H1 (cell line): ENCODE data around the gene FAM53A. TPM values are rescaled to one million over a fixed set of nuclear protein-coding genes. Genes with fewer than 3 reads are reported as not detected.

ENCODE experiments used
- CTCF ChIA-PET: fragments of 300-600 bp; sonication (Branson Sonifier 250); formaldehyde crosslinking; loops from one replicate; lab custom pipeline; 2021; ENCODE audit not compliant: partially characterized antibody; lab: Charles Lee
- POLR2A ChIA-PET: fragments of 300-600 bp; sonication (Branson Sonifier 250); formaldehyde crosslinking; loops from one replicate; lab custom pipeline; 2021; ENCODE audit warnings: inconsistent platforms; ENCODE audit not compliant: partially characterized antibody; lab: Charles Lee
- DNase-seq, 2 experiments: peaks; one replicate each; pipeline versions ENCODE4 v3.0.0 to v3.0.0-alpha.2; 2010 to 2022; ENCODE audit warnings: low spot score in 2 of 2, low read depth in 1 of 2, mixed read lengths in 1 of 2
- FAIRE-seq: peaks from 2 replicates; lab custom pipeline; 2011; peaks lifted over from hg19 to GRCh38; lab: Jason Lieb, UNC
- H2AFZ ChIP-seq: 2 replicates; pipeline ENCODE4 v1.8.1; 2012; ENCODE audit warnings: low read length, inconsistent platforms
- H2AK5ac ChIP-seq: 2 replicates; pipeline ENCODE4 v1.6.1; 2013; ENCODE audit warnings: low read depth, low read length
- H2BK120ac ChIP-seq: replicated peaks from 2 replicates; pipeline ENCODE3; 2013; ENCODE audit warnings: low read depth, low read length, inconsistent platforms
- H2BK12ac ChIP-seq: 2 replicates; pipeline ENCODE4 v1.6.1; 2013; ENCODE audit warnings: low read depth, low read length
- H2BK15ac ChIP-seq: 2 replicates; pipeline ENCODE4 v1.6.1; 2013; ENCODE audit warnings: low read length
- H2BK20ac ChIP-seq: 2 replicates; pipeline ENCODE4 v1.6.1; 2013; ENCODE audit warnings: low read length
- H2BK5ac ChIP-seq: 2 replicates; pipeline ENCODE4 v1.6.1; 2013; ENCODE audit warnings: low read depth, low read length
- H3K14ac ChIP-seq: 2 replicates; pipeline ENCODE4 v1.6.1; 2013; ENCODE audit warnings: inconsistent platforms; ENCODE audit not compliant: insufficient read length
- H3K18ac ChIP-seq: 2 replicates; pipeline ENCODE4 v1.6.1; 2013; ENCODE audit warnings: low read length; ENCODE audit errors: extremely low read depth
- H3K23ac ChIP-seq: 2 replicates; pipeline ENCODE4 v1.6.1; 2013; ENCODE audit warnings: inconsistent platforms; ENCODE audit not compliant: insufficient read length
- H3K23me2 ChIP-seq: 2 replicates; pipeline ENCODE4 v1.6.1; 2013; ENCODE audit warnings: low read depth, low read length
- H3K27ac ChIP-seq: 2 replicates; pipeline ENCODE4 v1.6.1; 2011; ENCODE audit warnings: low read depth, low read length, inconsistent platforms
- H3K27me3 ChIP-seq, 4 experiments: replicated peaks in 1 of 4; 1 replicate in 1 of 4; 2 replicates in 3 of 4; pipeline versions ENCODE4 v1.6.1 to v1.8.1; 2011 to 2013; ENCODE audit warnings: low read length in 3 of 4, mild to moderate bottlenecking in 3 of 4, inconsistent platforms in 2 of 4, mixed read lengths in 2 of 4, moderate library complexity in 1 of 4; ENCODE audit not compliant: control insufficient read depth in 3 of 4, insufficient read depth in 3 of 4; ENCODE audit errors: extremely low read depth in 1 of 4
- H3K36me3 ChIP-seq, 4 experiments: 2 replicates each; pipeline versions ENCODE4 v1.6.1 to v1.8.1; 2011 to 2013; ENCODE audit warnings: mild to moderate bottlenecking in 4 of 4, low read length in 3 of 4, moderate library complexity in 2 of 4, control low read depth in 1 of 4, inconsistent platforms in 1 of 4; ENCODE audit not compliant: insufficient read depth in 4 of 4, control insufficient read depth in 2 of 4
- H3K4ac ChIP-seq: replicated peaks from 2 replicates; pipeline ENCODE3; 2013; ENCODE audit warnings: low read length, low read depth, mixed read lengths, inconsistent platforms; ENCODE audit not compliant: insufficient read length
- H3K4me1 ChIP-seq, 4 experiments: replicated peaks in 1 of 4; 1 replicate in 1 of 4; 2 replicates in 3 of 4; pipeline versions ENCODE4 v1.6.1 to v1.8.1; 2011 to 2013; ENCODE audit warnings: low read length in 3 of 4, inconsistent platforms in 2 of 4, mixed read lengths in 1 of 4; ENCODE audit not compliant: insufficient read depth in 4 of 4, control insufficient read depth in 3 of 4
- H3K4me2 ChIP-seq, 2 experiments: 2 replicates each; pipeline versions ENCODE4 v1.6.1 to v1.8.1; 2011 to 2013; ENCODE audit warnings: low read depth in 2 of 2, low read length in 2 of 2, control low read depth in 1 of 2, inconsistent platforms in 1 of 2, mild to moderate bottlenecking in 1 of 2; ENCODE audit not compliant: insufficient read depth in 1 of 2
- H3K4me3 ChIP-seq, 4 experiments: fragments of 200-600, 300-600 bp in 1 of 4; sonication (generic), shearing (Covaris generic), sonication (Bioruptor Twin) in 1 of 4; 2 replicates each; pipeline versions ENCODE4 v1.5.1 to v1.8.1; 2011 to 2016; ENCODE audit warnings: low read length in 4 of 4, low read depth in 3 of 4, control low read depth in 2 of 4, inconsistent platforms in 2 of 4, mild to moderate bottlenecking in 2 of 4, mixed read lengths in 1 of 4, moderate library complexity in 1 of 4; ENCODE audit not compliant: insufficient read depth in 2 of 4; ENCODE audit errors: extremely low read depth in 1 of 4
- H3K56ac ChIP-seq: replicated peaks from 2 replicates; pipeline ENCODE3; 2013; ENCODE audit warnings: low read depth, mild to moderate bottlenecking, mixed read lengths, low read length, inconsistent platforms; ENCODE audit not compliant: insufficient read length
- H3K79me1 ChIP-seq: 2 replicates; pipeline ENCODE4 v1.6.1; 2013; ENCODE audit warnings: low read depth, low read length, control low read depth
- H3K79me2 ChIP-seq, 2 experiments: 2 replicates each; pipeline versions ENCODE4 v1.6.1 to v1.8.1; 2012 to 2013; ENCODE audit warnings: low read length in 2 of 2, mild to moderate bottlenecking in 2 of 2, inconsistent platforms in 1 of 2; ENCODE audit not compliant: insufficient read depth in 2 of 2, control insufficient read depth in 1 of 2
- H3K9ac ChIP-seq, 4 experiments: replicated peaks in 1 of 4; 1 replicate in 1 of 4; 2 replicates in 3 of 4; pipeline versions ENCODE4 v1.6.1 to v1.8.1; 2011 to 2013; ENCODE audit warnings: low read depth in 3 of 4, low read length in 3 of 4, control low read depth in 2 of 4, mild to moderate bottlenecking in 2 of 4, moderate library complexity in 2 of 4, inconsistent platforms in 1 of 4; ENCODE audit errors: extremely low read depth in 1 of 4
- H3K9me3 ChIP-seq, 2 experiments: 2 replicates each; pipeline versions ENCODE4 v1.6.1 to v1.8.1; 2012 to 2013; ENCODE audit warnings: mild to moderate bottlenecking in 2 of 2, moderate library complexity in 2 of 2, control low read depth in 1 of 2, inconsistent platforms in 1 of 2, low read depth in 1 of 2, low read length in 1 of 2, mixed read lengths in 1 of 2; ENCODE audit not compliant: insufficient read depth in 2 of 2
- H4K20me1 ChIP-seq, 2 experiments: replicated peaks in 1 of 2; 2 replicates each; pipeline versions ENCODE3 to v1.8.1; 2011 to 2013; ENCODE audit warnings: inconsistent platforms in 2 of 2, low read length in 2 of 2, mild to moderate bottlenecking in 1 of 2; ENCODE audit not compliant: insufficient read depth in 2 of 2, control insufficient read depth in 1 of 2
- H4K5ac ChIP-seq: 2 replicates; pipeline ENCODE4 v1.6.1; 2013; ENCODE audit warnings: low read length, low read depth, mixed read lengths, inconsistent platforms; ENCODE audit not compliant: insufficient read length
- H4K8ac ChIP-seq: 2 replicates; pipeline ENCODE4 v1.8.0; 2013; ENCODE audit warnings: mild to moderate bottlenecking, moderate library complexity, low read length, inconsistent platforms; ENCODE audit not compliant: insufficient read depth; ENCODE audit errors: extremely low read depth
- H4K91ac ChIP-seq: replicated peaks from 2 replicates; pipeline ENCODE3; 2013; ENCODE audit warnings: low read length, mixed read lengths, inconsistent platforms; ENCODE audit not compliant: insufficient read length
- HDAC6 ChIP-seq: IDR thresholded peaks from one replicate; pipeline ENCODE4 v1.7.1; 2012; ENCODE audit warnings: low read depth, mild to moderate bottlenecking, inconsistent platforms, low read length, moderate library complexity
- SRF ChIP-seq: IDR thresholded peaks from 2 replicates; pipeline ENCODE4 v1.6.1; 2011; ENCODE audit warnings: mild to moderate bottlenecking, low read depth, low read length, moderate library complexity
- WGBS, 2 experiments: shearing (Covaris generic) in 1 of 2; methylation state at CpG; one replicate each; pipeline versions ENCODE4 v1.1.6 to v1.1.7; 2013 to 2015; ENCODE audit warnings: low lambda C conversion rate in 2 of 2, mixed read lengths in 2 of 2, inconsistent platforms in 1 of 2, low coverage in 1 of 2, missing lambda C conversion rate in 1 of 2; ENCODE audit not compliant: insufficient replicate concordance in 2 of 2, insufficient coverage in 1 of 2, insufficient read length in 1 of 2; ENCODE audit errors: extremely low coverage in 1 of 2, missing lambda C conversion rate in 1 of 2; 5-methylcytosine and 5-hydroxymethylcytosine counted together
- polyA plus RNA-seq, 7 experiments: library from polyadenylated mRNA; depleted of rRNA in 3 of 7; stranded (reverse) in 5 of 7; unstranded in 2 of 7; fragments of >200 nt in 5 of 7; fragments of 200-250 nt in 2 of 7; gene quantifications; 1 replicate in 5 of 7; 2 replicates in 1 of 7; 4 replicates in 1 of 7; pipeline versions ENCODE4 v1.2.1 to v1.2.3, GENCODE V29; 2011 to 2013; ENCODE audit warnings: missing spikeins in 2 of 7, mixed read lengths in 2 of 7
- total RNA-seq: library from RNA; stranded (reverse); fragmentation: NEBNext Ultra II Directional; extraction: Animal tissue kit (Norgen Biotek cat#: 25700); gene quantifications from 2 replicates; pipeline ENCODE4 v1.2.1, GENCODE V29; 2021

Gene FAM53A
- total and polyA plus RNA-seq, 2 of the 8 experiments (the other 6 are each of a cell fraction or from before 2014, with no cell fraction given): 1.9 to 2.0 TPM

DNA sequence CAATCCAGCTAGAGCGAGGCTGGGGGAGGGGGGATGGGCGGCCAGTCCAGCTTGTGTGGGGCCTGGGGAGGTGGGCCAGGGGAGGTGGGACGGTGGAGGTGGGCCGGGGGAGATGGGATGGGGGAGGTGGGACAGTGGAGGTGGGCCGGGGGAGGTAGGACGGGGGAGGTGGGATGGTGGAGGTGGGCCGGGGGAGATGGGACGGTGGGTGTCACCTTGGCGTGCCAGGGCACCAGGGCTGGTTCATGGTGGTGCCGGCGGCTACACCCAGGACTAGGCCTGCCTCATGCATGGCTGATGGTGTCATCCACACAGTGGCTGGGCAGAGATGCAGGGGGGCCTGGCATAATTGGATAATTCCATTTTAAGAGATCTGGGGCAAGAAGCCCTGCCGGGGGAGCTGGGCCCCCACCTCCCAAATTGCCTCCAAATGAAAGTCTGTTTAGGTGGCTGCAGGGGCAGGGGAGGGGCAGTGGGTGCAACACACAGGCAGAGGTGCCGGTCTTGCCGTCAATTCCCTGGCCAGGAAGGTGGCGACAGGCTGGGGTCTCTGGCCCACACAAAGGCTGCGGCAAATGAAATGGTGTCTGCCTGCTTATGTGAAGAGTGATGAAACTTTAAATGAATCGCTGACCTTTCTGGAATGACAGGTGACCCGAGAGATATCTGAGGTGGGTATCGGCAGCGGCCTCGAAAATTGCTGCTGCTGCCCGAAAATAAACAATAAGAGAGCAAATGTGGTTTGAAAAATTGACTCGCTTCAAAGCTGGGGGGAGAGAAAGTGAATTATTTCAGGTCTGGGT lies 82.1 kb downstream of the FAM53A start:
- Histone ChIP-seq H3K9me3 (no peaks in the 10 kb centered on the region), H3K23me2 (no peaks in the 10 kb centered on the region), H3K4me2 (no peak overlapping the region), H2AFZ (no peak overlapping the region), H3K79me2 (no peaks in the 10 kb centered on the region), H3K14ac (no peak overlapping the region), H2AK5ac (no peak overlapping the region), H3K27me3 (no peaks in the 10 kb centered on the region), H2BK120ac (no peak overlapping the region), H3K9ac (no peak overlapping the region), H2BK15ac (no peak overlapping the region), H4K8ac (no peak overlapping the region; the same call in 1 of the 2 replicates), H4K91ac (no peak overlapping the region), H3K18ac (no peak overlapping the region), H2BK12ac (no peak overlapping the region), H3K23ac (no peak overlapping the region), H2BK5ac (no peak overlapping the region), H3K4ac (no peak overlapping the region), H4K5ac (no peak overlapping the region), H2BK20ac (no peak overlapping the region), H3K4me1 (peaks cover 0 to 13% (median 7%) of the 10 kb centered on the region in 4 experiments; a peak in 5 of 7 replicates), H3K4me3 (no peak overlapping the region), H3K79me1 (no peaks in the 10 kb centered on the region), H3K56ac (no peak overlapping the region), H3K27ac (no peak overlapping the region), H3K36me3 (no peaks in the 10 kb centered on the region), H4K20me1 (no peaks in the 10 kb centered on the region)
- DNase-seq (no peak), FAIRE-seq (no peak)
- 88% methylated on average over 15 of the region's 23 CpGs; no CpG with 5 or more reads in 1 of the 2 experiments for WGBS, 2 experiments
- CTCF ChIA-PET: no interaction called here
- POLR2A ChIA-PET: no interaction called here
- no peak for TF ChIP-seq HDAC6
- no peak for TF ChIP-seq SRF
- TF ChIP-seq, all 59 proteins: peak for 0
